Upper lobe of right lung (tissue), 1 donor: Measurements from ENCODE around the gene ITLN2. TPM values are rescaled to one million over a fixed set of nuclear protein-coding genes. Genes with fewer than 3 reads are reported as not detected.
"Not testable (repeated sequence)": the region's sequence is repeated elsewhere in the genome, so short reads cannot be mapped to it uniquely, and the experiment has no call there.

ENCODE experiments used
- ATAC-seq: fragments of 200-7000 bp; cut with Tn5 transposase; one replicate; pipeline ENCODE4 v1.9.1; 2020; ENCODE audit warnings: mild to moderate bottlenecking, moderate library complexity
- DNase-seq: peaks from one replicate; pipeline ENCODE4 v3.0.0-alpha.2; 2020
- H3K27ac ChIP-seq: fragments of 200-600 bp; one replicate; pipeline ENCODE4 v1.8.0; 2022
- H3K27me3 ChIP-seq: fragments of 200-600 bp; one replicate; pipeline ENCODE4 v1.8.0; 2022; ENCODE audit warnings: mild to moderate bottlenecking
- H3K36me3 ChIP-seq: fragments of 200-600 bp; one replicate; pipeline ENCODE4 v1.8.0; 2022
- H3K4me1 ChIP-seq: fragments of 200-600 bp; one replicate; pipeline ENCODE4 v1.8.0; 2022
- H3K4me3 ChIP-seq: fragments of 200-600 bp; one replicate; pipeline ENCODE4 v1.8.0; 2022; ENCODE audit warnings: mild to moderate bottlenecking
- H3K9me3 ChIP-seq: fragments of 200-600 bp; one replicate; pipeline ENCODE4 v1.8.0; 2022
- intact Hi-C: fragments of 100-400 bp; cut with DNase I; formaldehyde crosslinking; loops from one replicate; pipeline ENCODE4 v1.11.0; 2022
- total RNA-seq: library from RNA; stranded (reverse); fragmentation: NEBNext Ultra II Directional; extraction: Animal tissue kit (Norgen Biotek cat#: 25700); gene quantifications from one replicate; pipeline ENCODE4 v1.2.1, GENCODE V29; 2021
- TF ChIP-seq, protein P1 (sequence below): fragments of 200-600 bp; IDR thresholded peaks from one replicate; pipeline ENCODE4 v1.8.0; 2022; ENCODE audit warnings: antibody characterized with exemption
- donor health status: DM: no; HTN: yes; CAD: no; lungs with severe emphysema.

Gene ITLN2
- total RNA-seq, 1 donor from 2014 or later: 44.1 TPM

DNA sequence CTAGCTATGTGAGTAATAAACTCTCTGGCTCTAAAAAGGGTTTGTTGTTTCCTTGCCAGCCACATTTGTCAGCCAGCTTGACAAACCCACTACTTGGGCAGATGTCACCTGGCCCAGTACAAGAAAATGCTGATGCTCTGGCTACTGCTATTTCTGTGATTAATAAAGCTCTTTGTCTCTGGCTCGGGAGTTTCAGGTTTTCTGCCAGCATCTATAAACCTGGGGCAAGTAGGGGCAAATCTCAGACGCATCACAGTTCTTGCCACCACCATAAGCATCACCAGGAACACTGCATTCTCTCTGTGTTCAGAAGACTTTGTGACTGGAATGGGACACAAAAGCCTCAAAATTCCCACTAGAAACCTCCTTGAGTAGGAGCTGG lies 2.5 kb downstream of the ITLN2 start:
- TF ChIP-seq, protein P1, sequence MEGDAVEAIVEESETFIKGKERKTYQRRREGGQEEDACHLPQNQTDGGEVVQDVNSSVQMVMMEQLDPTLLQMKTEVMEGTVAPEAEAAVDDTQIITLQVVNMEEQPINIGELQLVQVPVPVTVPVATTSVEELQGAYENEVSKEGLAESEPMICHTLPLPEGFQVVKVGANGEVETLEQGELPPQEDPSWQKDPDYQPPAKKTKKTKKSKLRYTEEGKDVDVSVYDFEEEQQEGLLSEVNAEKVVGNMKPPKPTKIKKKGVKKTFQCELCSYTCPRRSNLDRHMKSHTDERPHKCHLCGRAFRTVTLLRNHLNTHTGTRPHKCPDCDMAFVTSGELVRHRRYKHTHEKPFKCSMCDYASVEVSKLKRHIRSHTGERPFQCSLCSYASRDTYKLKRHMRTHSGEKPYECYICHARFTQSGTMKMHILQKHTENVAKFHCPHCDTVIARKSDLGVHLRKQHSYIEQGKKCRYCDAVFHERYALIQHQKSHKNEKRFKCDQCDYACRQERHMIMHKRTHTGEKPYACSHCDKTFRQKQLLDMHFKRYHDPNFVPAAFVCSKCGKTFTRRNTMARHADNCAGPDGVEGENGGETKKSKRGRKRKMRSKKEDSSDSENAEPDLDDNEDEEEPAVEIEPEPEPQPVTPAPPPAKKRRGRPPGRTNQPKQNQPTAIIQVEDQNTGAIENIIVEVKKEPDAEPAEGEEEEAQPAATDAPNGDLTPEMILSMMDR: no peak
- Histone ChIP-seq H3K36me3 (no peaks in the 10 kb centered on the region), H3K4me1 (no peaks in the 10 kb centered on the region), H3K27ac (no peak overlapping the region), H3K9me3 (no peaks in the 10 kb centered on the region), H3K4me3 (no peak overlapping the region), H3K27me3 (no peaks in the 10 kb centered on the region)
- ATAC-seq (no peak), DNase-seq (no peak)
- intact Hi-C loops: loop anchor here (10.0 kb wide), 1 partner anchor 117 kb away; no protein-coding TSS in a partner anchor

DNA sequence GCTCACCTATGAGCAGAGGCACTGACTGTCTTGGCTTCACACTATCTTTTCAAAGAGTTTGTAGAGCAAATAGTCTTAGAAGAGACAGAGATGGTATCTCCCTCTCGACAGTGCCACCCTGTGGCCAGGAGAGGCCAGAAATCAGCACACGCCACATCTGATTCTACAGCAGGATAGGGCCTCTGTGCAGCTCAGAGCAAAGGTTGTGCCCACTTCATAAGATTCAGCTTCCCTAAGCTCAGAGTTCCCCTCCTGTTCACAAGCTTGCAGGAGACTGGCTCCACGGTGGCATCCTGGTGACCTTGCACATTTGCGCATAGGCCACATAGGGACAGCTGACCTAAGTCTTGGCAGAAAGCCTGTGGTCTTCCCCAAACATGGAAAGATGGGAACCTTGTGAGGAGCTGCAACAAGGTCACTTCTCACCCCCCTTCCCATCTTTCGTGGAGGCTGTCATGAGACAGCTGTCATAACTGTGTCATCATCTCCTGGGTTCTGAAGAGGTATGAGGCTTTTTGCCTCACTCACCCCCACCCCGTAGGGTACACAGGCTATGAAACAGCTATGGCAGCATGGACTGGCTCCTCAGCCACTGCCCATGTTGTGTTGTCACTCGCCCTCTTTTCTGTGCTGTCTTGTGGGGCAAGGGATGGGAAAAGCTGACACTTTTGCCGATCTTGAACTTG lies 3.0 kb downstream of the ITLN2 start:
- H3K4me3 ChIP-seq: peak overlapping the region; percentile 29
- intact Hi-C loops: loop anchor here (10.0 kb wide), 1 partner anchor 117 kb away; no protein-coding TSS in a partner anchor

DNA sequence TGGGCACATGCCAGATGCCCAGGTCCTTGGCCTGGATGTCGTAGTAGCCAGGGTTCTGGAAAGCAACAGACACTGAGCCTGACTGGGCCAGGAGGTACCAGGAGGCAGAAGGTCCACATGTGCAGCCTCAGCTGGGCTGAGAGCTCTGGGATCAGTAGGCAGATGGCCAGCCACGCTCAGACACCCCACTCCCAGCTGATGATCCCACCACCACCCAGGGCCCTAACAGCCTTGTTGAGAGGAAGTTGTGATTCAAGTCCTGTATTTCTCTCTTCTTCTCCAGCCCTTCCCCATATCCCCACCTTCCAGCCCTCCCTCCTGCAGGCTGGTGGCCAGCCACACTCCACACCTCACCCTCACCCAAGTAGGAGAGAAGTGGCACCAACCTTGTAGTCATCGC lies 4.0 kb downstream of the ITLN2 start:
- TF ChIP-seq, protein P1: no peak
- H3K4me3 ChIP-seq: peak overlapping the region; percentile 29
- H3K27ac ChIP-seq: no peak overlapping the region
- intact Hi-C loops: loop anchor here (10.0 kb wide), 1 partner anchor 116 kb away; no protein-coding TSS in a partner anchor
- no peaks in the 10 kb centered on the region for H3K36me3 ChIP-seq
- H3K9me3 ChIP-seq: no peaks in the 10 kb centered on the region
- DNase-seq (no peak), ATAC-seq (peak; percentile 41)
- no peaks in the 10 kb centered on the region for H3K27me3 ChIP-seq
- no peaks in the 10 kb centered on the region for H3K4me1 ChIP-seq

More for the DNA sequence above, 3.0 kb downstream of the ITLN2 start:
- Histone ChIP-seq H3K27me3 (no peaks in the 10 kb centered on the region), H3K9me3 (no peaks in the 10 kb centered on the region), H3K4me1 (no peaks in the 10 kb centered on the region), H3K36me3 (no peaks in the 10 kb centered on the region), H3K27ac (no peak overlapping the region)
- TF ChIP-seq, protein P1: peak; percentile 72
- DNase-seq (peak; percentile 78), ATAC-seq (peak; percentile 92)

DNA sequence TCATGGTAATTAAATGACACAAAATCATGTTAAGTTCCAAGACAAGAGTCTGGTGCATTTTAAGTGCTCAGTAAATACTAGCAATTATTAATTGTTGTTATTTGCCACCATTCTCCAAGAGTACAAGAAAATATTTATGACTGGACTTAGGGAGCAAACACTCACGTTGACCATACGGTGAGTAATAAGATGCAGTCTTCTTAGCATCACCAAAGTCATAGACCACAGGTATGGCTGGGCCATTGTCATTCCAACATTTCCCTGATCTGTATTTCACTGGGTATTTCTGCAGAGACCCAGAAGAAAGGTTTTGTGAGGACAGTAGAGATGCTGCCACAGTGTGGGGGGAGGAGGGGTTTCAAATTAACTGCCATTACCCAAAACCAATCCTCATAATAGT lies 4.7 kb downstream of the ITLN2 start:
- H3K9me3 ChIP-seq: no peaks in the 10 kb centered on the region
- no peaks in the 10 kb centered on the region for H3K4me1 ChIP-seq
- intact Hi-C loops: loop anchor here (10.0 kb wide), 1 partner anchor 115 kb away; no protein-coding TSS in a partner anchor
- TF ChIP-seq, protein P1: no peak
- H3K27me3 ChIP-seq: no peaks in the 10 kb centered on the region
- ATAC-seq (no peak), DNase-seq (no peak)
- no peaks in the 10 kb centered on the region for H3K36me3 ChIP-seq
- no peak overlapping the region for H3K27ac ChIP-seq
- H3K4me3 ChIP-seq: peak overlapping the region; percentile 29

DNA sequence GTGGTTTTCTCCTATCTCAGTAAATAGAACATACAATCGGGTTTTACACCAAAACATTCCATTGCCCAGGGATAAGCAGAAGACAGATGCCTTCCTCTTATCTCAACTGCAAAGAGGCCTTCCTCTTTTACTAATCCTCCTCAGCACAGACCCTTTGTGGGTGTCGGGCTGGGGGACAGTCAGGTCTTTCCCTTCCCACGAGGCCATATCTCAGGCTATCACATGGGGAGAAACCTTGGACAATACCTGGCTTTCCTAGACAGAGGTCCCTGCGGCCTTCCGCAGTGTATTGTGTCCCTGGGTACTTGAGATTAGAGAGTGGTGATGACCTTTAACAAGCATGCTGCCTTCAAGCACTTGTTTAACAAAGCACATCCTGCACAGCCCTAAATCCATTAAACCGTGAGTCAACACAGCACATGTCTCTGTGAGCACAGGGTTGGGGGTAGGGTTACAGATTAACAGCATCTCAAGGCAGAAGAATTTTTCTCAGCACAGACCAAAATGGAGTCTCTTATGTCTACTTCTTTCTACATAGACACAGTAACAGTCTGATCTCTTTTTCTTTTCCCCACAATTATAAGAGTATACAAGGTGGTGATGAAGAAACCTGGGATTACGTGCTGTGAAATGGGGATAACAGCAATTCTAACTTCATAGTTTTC lies 5.3 kb downstream of the ITLN2 start:
- H3K36me3 ChIP-seq, H3K9me3 ChIP-seq, H3K27me3 ChIP-seq, intact Hi-C loops, DNase-seq, ATAC-seq, H3K4me1 ChIP-seq, H3K27ac ChIP-seq: not testable (repeated sequence)
- H3K4me3 ChIP-seq: peak overlapping the region; percentile 29

DNA sequence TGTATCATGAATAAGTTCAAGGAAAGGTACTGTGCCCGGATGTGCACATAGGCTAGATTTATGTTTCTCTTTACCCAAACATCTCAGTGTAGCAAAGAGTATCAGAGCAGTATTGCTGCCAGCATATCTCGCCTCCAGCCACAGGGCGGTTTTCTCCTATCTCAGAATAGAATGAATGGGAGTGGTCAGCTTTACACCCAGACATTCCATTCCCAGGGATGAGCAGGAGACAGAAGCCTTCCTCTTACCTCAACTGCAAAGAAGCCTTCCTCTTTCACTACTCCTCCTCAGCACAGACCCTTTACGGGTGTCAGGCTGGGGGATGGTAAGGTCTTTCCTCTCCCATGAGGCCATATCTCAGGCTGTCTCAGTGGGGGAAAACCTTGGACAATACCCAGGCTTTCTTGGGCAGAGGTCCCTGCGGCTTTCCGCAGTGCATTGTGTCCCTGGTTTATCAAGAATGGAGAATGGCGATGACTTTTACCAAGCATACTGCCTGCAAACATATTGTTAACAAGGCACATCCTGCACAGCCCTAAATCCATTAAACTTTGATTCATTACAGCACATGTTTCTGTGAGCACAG lies 7.3 kb downstream of the ITLN2 start:
- H3K4me1 ChIP-seq, DNase-seq, H3K27me3 ChIP-seq, H3K9me3 ChIP-seq, H3K4me3 ChIP-seq, ATAC-seq, intact Hi-C loops, H3K36me3 ChIP-seq, H3K27ac ChIP-seq: not testable (repeated sequence)

DNA sequence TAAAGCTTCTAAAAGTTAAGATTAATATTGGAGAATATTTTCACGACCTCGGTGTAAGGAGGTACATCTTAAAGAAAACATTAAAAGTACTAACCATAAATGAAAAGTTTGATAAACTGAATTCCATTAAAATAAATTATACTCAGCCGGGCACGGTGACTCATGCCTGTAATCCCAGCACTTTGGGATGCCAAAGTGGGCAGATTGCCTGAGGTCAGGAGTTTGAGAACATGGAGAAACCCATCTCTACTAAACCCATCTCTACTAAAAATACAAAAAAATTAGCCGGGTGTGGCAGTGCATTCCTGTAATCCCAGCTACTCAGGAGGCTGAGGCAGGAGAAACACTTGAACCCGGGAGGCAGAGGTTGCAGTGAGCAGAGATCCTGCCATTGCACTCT lies 8.7 kb downstream of the ITLN2 start:
- H3K27me3 ChIP-seq, H3K4me1 ChIP-seq, intact Hi-C loops, ATAC-seq, H3K9me3 ChIP-seq, H3K4me3 ChIP-seq, H3K36me3 ChIP-seq, DNase-seq, H3K27ac ChIP-seq: not testable (repeated sequence)
